ENCODE measurements around the gene CAMTA1. TPM values are rescaled to one million over a fixed set of nuclear protein-coding genes. Genes with fewer than 3 reads are reported as not detected.
"Not testable (repeated sequence)": the region's sequence is repeated elsewhere in the genome, so short reads cannot be mapped to it uniquely, and the experiment has no call there.

The CAMTA1 gene
- total RNA-seq, 1 donor from 2014 or later = 34.4 TPM

DNA sequence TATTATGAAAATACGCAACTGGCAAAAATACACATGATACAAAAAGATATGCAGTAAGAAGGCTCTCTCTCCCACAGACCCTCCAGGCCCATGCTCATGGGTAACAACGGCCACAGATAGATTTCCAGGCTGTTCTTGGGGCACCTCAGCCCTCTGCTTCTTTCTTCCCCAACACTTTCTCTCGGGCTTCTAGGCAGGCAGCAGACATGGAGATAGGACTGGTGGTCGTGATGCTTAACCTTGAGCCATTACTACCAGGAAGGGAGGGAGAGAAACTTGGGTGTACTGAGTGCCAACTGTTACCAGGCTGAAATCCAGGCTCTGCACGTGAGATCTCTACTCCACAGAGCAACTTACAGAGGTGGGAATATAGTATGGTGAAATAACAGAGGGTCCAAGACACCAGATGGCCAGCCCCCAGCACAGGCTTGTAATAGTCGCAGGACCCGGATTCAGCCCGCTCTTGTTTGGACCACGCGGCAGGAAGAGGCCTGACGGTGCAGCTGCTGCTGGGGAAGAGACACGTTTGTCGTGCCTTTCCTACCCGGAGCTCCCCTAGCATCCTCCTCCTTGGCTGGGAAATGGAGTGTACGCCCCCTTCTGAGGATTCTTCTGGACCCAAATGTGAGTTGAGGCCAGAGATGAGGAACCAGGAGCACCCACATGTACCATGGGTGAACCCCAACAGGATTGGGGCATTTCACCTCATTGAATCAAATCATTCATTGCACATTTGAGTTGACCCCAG is 544.8 kb downstream of the CAMTA1 start:
- no peak for ATAC-seq

DNA sequence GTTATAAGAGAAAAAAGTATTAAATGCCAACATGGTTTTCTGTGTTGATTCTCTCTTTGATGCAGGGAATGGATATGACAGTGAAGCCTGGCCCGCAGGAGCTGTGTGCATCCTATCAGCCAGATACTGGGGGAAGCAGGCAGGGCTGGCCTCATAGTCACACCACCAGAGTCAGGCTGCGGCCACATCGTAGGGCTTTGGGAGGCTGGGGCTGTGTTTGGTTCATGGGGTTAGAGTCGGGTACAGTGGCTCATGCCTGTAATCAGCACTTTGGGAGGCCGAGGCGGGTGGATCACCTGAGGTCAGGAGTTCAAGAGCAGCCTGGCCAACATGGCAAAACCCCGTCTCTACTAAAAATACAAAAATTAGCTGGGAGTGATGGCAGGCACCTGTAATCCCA is 545.5 kb downstream of the CAMTA1 start:
- not testable (repeated sequence) for ATAC-seq

DNA sequence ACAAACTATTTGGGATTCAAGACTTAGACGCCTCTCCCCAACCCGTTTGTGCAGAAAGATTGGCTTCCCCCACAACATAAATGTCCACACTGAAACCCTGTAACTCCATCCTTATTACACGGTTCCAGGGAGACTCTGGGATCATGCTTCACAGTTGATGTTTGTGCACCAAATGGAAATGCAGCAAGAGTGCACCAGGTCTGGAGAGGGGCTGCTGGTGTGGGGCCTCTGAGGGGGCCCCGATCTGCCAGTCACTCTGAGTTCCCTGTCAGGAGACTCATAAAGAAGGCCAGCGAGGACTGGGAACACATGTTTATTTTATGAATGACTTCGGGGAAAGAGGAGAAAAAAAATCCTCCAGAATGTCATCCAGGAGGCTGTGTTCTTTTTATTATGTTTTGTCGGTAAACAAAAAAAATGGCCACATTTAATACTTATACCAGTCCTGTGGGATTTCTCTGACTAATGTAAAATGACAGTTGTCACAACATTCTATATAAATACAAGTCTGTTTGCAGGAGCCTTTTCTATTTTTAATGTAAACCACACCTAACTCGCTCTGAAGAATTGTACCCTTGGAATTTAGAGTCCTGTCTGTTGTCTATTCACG is 546.8 kb downstream of the CAMTA1 start:
- ATAC-seq = no peak

DNA sequence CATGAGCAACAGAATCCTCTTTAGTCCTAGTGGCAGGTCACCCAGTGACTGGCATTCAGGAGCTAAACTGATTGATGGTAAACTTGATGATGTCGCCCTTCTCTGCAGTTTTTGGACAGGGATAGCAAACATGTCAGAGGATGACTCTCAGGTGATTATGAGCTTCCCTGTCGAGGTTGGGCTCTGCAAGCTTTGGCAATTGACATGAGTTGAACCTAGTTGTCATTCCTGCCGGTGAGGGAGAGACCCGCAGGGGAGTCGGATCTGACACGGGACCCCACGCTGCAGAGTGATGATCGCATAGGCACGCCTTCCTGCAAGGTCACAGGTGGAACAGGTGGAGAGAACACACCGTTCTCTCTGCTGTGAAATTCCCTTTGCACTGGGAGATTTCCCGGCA is 547.8 kb downstream of the CAMTA1 start:
- ATAC-seq = no peak

DNA sequence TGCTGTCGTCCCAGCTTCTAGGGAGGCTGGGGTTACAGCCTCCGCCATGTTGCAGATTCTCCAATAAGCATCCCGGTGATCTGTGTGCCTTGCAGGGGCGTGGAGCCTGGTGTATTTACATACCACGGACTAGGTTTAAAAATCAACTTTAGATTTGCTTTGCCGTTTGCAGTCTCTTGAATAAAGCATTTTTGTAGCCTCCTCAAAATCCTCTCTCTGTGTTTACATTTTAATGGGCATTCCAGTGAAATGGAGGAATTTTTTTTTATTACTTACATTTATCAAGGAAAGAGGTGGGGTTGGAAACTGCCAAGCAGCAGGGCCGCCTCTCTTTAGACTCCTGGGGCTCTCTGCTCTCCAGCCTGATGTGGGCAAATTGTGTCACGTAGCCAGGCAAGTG is 548.4 kb downstream of the CAMTA1 start:
- ATAC-seq = no peak

DNA sequence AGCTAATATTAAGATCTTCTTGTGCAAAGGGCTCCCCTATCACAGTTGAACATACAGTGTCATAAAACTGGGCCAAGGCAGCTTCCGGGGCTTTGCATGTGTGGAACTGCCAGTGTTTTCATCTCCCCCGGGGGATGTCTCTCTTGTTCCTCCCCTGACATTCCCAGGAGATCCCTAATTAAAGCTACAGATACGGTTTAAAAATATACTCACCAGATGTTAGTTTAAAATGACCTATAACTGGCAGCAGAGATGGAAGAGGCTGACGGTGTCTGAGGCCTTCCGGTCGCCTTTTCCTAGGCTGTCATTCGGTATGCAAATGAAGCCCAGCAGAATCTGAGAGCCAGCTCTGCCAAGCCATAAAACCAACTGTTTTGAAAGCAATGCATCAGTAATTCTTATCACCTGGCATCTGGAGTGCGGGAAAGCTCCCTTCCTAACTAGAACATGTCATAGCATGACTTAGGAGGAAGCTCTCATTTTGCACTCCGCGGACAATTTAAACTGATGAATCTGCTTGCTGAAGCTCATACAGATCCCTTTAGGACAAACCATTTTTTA is 549.3 kb downstream of the CAMTA1 start:
- no peak for ATAC-seq

DNA sequence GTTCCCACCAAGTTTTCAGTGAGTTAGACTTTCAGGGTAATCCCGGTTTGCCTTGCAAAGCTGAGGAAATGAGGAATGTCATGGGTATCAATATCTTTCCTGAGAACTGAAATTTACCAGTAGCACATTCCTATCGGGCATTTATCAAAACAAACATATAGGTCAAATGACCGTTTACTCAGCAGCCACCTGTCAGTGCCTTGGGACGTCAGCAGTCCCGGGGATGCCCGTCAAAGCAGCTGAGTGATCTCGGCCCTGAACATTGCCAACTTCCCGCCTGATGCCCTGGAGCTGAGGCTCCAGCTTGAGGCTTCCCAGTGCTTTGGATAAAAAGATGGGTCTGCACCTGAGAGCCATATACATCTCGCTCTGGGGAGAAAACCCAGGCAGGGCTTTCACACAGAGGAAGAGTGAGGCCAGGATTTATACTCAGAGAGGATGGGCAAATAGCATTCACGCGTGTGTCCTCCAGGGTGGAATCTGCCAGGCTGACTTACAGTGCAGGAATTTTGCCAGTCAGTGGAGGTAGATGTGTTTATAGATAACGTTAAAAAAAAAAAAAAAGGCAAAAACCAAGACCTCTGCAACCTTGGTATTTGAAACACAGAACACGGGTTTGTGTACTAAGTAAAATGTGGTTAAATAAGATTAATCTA is 550.1 kb downstream of the CAMTA1 start:
- ATAC-seq = no peak

DNA sequence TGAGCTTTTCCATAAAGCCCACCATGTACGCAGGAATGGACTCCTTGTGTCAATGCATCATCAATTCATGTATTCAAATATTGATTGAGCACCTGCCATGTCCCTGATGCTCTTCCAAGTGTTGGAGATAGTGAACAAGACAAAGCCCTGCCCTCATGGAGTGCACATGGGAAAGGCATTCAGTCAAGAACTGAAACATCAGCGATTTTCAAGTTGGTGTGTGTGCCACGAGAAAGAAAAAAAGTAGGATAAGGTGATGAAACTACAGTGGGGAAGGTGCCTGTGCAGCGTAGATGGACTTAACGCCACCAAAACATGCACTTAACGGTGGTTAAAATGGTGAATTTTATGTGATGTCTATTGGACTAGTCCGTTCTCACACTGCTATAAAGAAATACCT is 553.2 kb downstream of the CAMTA1 start:
- ATAC-seq = no peak

DNA sequence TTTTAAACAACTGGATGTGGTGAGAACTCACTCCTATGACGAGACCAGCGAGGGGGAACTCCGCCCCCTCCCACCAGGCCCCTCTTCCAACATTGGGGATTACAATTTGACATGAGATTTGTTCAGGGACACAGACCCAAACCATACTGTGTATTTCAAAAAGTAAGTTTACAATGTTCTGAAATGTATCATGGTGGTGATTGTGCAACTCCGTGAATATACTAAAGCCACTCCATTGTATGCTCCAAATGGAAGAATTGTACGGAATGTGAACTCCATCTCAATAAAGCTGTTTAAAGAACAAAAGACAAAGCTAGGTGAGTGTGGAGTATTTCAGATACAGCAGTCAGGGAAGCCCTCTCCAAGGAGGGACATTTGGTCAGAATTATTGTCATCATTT is 553.8 kb downstream of the CAMTA1 start:
- no peak for ATAC-seq

DNA sequence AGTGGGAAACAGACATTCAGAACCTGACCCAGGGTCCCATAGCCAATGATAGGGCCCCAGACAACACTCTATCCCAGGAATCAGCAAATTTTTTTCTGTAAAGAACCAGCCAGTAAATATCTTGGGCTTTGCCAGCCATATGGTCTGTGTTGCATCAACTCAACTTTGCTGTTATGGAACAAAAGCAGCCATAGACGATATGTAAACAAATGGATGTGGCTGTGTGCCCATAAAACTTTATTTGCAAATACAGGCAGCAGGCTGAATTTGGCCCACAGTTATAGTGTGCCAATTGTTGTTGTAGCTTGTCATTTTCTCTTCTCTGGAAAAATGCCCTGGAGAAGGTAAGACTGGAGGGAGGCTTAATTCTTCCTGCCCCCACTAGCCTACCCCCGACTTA is 554.7 kb downstream of the CAMTA1 start:
- ATAC-seq = no peak

DNA sequence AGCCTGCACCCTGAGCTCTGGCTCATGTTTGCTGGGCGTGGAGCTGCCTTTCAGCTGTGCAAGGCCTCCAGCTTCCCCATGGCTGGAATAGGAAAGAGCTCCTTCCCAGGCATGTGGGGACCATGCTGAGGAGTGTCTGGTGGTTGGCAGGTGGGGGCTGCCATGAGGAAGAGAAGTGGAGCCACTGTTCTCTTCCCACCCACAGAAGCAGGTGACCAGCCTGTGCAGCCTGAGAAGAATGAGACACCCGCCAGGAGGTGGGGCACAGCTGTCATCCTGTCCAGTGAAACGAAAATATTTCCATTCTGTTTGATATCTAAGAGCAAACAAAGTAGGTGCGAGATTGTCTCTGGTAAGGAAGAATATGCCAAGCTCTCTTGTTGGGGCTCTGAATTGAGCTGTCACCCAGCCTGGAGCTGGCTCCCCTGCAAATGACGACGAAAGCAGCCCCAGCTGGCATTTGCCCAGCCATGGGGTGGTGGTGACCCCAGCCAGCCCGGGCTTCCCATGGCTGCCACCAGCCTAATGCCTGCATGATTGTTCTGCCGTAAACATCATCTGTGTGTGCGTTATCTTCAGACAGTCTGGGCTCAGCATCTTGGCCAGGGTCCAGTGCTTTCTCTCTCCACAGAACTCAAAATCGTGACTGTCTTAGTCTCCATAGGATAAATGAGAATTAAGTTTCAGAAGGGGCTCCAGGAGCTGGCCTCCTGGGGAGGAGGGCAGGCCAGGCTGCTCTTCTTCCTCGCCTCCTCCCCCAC is 556.1 kb downstream of the CAMTA1 start:
- no peak for ATAC-seq

DNA sequence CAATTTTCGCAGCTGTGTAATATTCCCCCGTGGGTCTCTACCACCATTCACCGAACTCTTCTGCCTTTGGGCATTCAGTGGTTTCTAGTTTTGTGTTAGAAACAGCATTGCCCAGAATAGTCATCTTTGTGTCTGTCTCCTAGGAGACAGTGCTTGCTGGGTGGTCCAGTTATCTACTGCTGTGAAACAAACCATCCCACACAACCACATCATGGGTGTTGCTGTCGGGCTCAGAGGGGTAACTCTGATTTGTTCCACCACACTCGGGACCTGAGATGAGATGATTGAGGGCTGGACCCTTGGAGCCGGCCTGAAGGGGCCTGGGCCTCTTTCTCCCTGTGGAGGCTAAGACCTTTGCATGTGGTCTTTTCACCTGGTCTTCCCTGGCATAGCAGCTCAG is 558.6 kb downstream of the CAMTA1 start:
- no peak for ATAC-seq

DNA sequence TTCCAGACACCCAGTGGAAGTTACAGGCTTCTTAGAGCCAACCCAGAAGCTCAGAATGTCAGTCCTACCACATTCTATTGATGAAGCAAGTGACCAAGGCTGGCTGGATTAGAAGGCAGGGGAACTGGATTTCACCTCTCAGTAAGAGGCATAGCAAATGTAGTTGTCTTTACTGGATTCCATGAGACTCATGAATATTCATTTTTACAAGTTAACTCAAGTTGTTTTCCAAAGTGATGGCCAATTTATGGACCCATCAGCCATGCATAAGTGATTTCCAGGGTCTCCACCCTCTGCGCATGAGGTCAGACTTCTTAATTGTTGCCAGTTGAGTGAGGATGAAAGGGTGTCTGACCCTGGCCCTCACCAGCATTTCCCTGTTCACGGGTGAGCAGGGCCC is 559.0 kb downstream of the CAMTA1 start:
- no peak for ATAC-seq

DNA sequence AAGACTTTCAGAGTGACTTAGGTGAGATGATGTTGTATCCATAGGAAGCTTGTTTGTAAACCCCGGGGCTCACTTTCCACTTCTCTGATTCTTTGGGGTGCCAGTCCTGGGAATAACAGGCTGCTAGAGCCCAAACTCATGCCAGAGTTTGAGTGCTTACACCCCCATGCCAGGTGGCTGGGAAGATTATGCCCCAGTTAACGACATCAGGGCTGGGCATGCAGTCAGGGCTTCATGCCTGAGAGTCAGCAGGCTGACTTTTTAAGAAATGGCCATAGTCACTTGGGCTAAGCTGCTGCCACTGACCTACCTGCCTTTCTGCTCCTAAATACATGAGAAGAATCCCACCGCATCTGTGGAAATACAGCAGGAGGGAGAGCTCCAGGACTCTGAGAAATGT is 560.3 kb downstream of the CAMTA1 start:
- ATAC-seq = no peak

DNA sequence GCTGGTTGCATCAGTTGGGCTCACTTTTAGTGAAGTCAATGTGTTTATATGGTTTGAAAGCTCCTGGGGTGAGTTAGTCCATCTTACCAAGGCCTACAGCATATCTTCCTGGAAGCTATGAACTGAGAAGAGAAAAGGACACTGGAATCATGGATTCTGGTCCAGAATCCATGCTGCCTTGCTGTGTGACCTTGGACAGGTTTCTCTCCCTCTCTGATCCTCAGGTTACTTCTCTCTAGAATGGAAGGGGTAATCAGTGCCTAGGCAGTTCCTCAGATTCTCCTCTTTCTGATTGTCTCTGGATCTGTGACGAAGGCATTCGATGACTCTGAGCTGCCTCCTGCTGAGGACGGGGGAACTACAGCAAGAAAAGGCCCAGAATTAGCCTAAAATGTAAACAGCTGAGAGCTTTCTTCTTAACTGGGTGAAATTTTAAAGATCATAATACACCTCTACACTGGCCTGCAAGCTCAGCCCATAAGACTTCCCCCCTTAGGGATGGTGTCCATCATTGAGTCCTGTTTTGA is 560.9 kb downstream of the CAMTA1 start:
- ATAC-seq = no peak

DNA sequence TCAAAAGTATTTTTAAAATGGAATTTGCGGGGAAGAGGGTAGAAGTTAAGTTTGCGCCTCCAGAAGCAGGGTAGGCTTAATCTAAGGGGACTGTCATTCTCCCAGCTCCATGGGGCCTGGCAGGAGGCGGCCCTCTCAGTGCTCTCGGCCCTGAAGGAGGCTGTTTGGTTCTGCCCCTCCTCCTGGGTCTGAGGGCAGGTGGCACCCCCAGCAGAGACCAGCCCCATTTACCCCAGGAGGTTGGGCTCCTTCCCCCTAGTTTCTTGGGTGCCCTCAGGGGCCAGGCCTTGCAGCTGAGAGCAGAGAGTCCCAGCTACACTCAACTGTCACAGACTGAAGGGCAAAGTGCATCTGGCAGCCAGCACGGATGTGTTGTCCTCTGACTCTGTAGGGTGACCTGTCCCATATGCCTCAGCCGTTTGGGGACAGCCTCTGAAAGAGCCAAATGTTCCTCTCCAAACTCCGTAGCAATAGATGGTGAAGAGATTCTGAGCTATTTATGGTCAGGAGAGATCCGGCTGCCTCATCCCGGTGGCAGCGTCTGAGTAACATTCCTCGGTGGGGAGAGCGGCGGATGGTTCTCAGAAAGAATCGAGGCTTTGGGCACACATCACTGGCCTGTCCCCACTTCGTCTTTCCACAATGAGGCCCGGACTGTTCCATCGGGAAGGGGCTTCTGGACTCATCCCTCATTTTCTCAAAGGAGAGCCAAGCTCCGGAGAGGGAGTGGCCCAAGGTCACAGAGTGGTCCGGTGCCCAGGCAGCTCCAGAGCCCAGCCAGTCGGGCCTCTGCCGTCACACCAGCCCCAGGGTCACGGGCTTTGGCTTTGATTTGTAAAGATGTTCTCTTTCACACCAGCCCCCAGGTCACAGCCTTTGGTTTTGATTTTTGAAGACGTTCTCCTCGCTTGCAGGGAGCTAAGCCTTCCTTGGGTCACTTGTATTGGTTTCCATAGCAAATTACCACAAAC is 561.6 kb downstream of the CAMTA1 start:
- ATAC-seq = no peak

DNA sequence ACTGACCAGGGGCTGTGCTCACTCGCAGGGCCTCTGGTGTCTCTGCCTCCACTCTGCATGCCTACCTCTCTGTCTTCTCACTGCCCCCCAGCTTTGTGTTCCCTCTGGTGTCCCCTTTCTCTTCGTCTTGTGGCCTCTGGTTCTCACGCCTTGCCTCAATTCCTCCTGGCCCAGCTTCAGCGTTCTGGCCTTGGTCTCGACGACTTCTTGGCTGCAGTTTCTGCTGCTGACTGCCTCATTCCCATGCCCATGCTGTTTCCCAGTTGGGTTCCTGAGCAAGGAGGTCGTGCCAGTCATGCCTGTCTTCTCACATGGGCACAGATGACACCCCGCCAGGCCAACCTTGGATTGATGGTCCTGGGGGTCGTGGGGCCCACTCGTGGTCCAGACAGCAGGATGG is 562.8 kb downstream of the CAMTA1 start:
- no peak for ATAC-seq

DNA sequence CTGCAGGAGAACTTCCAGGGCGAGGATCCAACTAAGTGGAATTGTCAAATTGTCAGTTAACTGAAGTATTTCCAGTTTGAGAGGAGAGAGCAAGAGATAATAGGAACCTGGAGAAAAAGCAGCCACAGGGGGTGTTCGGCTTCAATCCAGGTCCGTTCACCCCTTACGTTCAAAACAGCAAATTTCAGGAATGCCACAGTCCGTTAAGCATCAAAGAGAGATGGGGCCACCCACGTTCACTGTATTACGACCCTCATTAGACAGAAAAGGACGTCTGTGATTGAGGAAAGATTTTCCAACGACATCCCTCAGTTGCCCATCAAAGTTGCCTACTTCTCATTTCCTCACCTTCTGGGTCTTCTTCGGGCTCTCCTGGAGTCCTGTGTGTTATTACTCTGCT is 563.3 kb downstream of the CAMTA1 start:
- no peak for ATAC-seq

DNA sequence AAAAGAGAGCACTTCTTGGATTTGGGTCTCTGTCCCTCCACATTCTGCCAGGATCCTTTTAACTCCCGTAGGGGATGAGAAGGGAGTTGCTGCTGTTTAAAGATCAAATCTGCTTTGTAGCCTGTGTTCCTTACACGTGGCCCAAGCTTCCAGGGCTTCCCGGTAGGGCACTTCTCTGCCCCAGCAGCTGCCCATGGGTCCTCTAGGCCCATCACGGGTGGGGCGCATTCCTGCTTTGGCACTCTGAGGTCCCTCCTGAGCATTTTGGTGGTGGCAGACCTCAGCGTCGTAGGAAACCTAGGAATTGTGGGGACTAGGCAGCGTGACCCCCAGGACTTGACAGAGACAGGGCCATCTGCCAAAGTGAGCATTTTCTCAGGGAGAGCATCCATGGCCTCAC is 565.5 kb downstream of the CAMTA1 start:
- no peak for ATAC-seq

DNA sequence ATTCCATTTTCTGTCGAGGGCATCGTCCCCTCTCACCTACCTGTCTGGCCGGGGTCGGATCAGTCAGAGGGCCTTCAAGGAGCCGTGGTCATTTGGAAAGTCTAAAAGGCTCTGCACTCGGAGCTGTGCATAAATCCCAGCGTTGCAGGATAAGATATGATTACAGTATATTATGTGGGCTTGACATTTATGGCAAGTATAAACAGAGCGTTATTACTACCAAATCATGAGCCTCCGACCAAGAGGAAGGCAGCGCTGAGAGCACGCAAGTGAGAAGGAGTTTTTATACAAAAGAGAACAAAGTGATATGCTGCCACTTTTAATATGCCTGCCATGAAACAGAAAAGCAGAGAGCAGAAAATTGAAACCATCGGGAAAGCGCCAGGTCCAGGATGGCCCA is 566.4 kb downstream of the CAMTA1 start:
- ATAC-seq = no peak

DNA sequence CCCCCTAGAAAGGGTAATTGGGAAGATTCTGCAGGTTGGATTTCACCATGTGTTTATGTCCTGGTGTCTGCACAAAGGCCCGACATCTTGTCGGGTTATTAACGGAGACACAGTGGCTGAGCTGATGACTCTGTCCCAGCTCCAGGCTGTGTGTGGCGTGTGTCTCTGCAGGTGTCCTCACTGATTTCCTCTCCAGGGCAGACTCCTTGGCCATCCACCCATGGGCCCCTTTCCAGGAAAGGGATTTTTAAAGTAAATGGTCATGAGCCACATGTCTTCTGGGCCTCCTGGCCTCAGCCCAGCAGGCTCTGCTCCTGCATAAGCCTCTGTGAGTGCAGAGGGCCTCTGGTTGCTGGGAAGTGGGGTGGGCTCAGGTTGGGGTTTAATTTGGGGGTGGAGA is 567.1 kb downstream of the CAMTA1 start:
- no peak for ATAC-seq

DNA sequence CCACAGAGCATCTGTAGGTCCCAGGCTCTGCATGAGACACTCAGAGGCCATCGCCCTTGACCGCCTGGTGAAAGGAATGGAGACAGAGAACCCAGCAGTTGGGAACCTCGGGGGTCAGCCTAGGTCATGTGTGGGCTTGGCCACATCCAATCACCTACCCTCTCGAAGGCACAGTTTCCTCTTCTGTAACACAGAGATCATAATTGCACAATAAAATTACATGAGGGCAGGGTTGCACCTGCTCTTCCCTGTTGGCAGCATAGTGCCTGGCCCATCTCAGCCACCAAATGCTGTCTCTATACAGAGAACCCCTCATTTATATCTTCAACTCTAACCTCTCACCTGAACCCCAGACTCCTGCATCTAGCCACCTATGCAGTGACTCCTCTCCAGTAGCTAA is 567.7 kb downstream of the CAMTA1 start:
- ATAC-seq = no peak
